Measurements from ENCODE around the gene DLL4. TPM values are rescaled to one million over a fixed set of nuclear protein-coding genes. Genes with fewer than 3 reads are reported as not detected.

DLL4 gene
- total RNA-seq, 5 donors from 2014 or later (not counting 1 experiment from before 2014, with no cell fraction given), result 0.12 to 0.25 (median 0.13) TPM; not detected in 2

DNA sequence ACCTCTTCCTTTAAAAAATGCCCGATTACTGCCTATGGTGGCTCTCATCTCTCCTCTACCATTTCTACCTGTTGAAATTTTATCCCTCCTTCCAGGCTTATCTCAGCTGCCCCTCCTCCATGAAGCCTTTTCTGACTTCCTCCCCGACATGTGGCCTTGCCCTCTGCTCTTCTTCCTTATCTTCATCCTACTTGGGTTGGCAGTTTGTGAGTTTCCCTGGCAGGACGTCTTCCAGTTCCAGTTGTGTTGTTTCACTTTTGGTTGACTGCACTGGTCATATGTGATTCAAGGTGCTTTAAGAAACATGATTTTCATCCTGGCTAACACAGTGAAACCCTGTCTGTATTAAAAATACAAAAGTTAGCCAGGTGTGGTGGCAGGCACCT lies 4.4 kb downstream of the DLL4 start:
- Histone ChIP-seq H3K27me3 (replicated peaks in 1 of 2; ENCODE audit: control insufficient read depth in 2 of 2, extremely low read depth in 1 of 2, insufficient read depth in 2 of 2, low read length in 1 of 2) (peaks cover 2 to 46% of the 10 kb centered on the region in 2 experiments), H3K9me3 (no peaks in the 10 kb centered on the region), H3K4me1 (ENCODE audit: control insufficient read depth in 1 of 2, extremely low read depth in 1 of 2, insufficient read depth in 2 of 2, low read length in 2 of 2) (peaks cover 6 to 36% of the 10 kb centered on the region in 2 experiments), H3K27ac (ENCODE audit: low read length) (no peak overlapping the region), H3K4me3 (ENCODE audit: control insufficient read depth in 1 of 2, extremely low read depth in 1 of 2, low read length in 1 of 2) (no peak overlapping the region), H3K36me3 (ENCODE audit: control insufficient read depth in 2 of 2, extremely low read depth in 1 of 2, insufficient read depth in 1 of 2, low read length in 1 of 2) (no peaks in the 10 kb centered on the region)
- CTCF ChIA-PET, result interaction anchor here in 1 of 2 donors (0.7 kb wide), 1 partner anchor 82 kb away, joined by 3 read pairs; no protein-coding TSS in a partner anchor
- peaks cover 24 to 31% (median 30%) of the 10 kb centered on the region in 3 donors for H3K4me1 Mint-ChIP-seq
- WGBS (ENCODE audit: insufficient coverage), result 92% methylated on average over 1 of the region's 3 CpGs
- no peaks in the 10 kb centered on the region for H3K9me3 Mint-ChIP-seq
- no peak overlapping the region for H3K4me3 Mint-ChIP-seq
- ATAC-seq (replicated peaks in 1 of 4) (no peak), DNase-seq (no peak)
- H3K36me3 Mint-ChIP-seq, result no peaks in the 10 kb centered on the region
- POLR2A ChIA-PET, result no interaction called here
- peaks cover 25 to 43% of the 10 kb centered on the region in 2 donors for H3K27me3 Mint-ChIP-seq
- no peak overlapping the region for H3K27ac Mint-ChIP-seq

- Histone ChIP-seq H3K27me3 (replicated peaks in 1 of 2; ENCODE audit: control insufficient read depth in 2 of 2, extremely low read depth in 1 of 2, insufficient read depth in 2 of 2, low read length in 1 of 2) (peaks cover 2 to 37% of the 10 kb centered on the region in 2 experiments), H3K36me3 (ENCODE audit: control insufficient read depth in 2 of 2, extremely low read depth in 1 of 2, insufficient read depth in 1 of 2, low read length in 1 of 2) (no peaks in the 10 kb centered on the region), H3K4me1 (ENCODE audit: control insufficient read depth in 1 of 2, extremely low read depth in 1 of 2, insufficient read depth in 2 of 2, low read length in 2 of 2) (peaks cover 4 to 26% of the 10 kb centered on the region in 2 experiments), H3K9me3 (no peaks in the 10 kb centered on the region), H3K4me3 (ENCODE audit: control insufficient read depth in 1 of 2, extremely low read depth in 1 of 2, low read length in 1 of 2) (no peak overlapping the region), H3K27ac (ENCODE audit: low read length) (no peak overlapping the region)
- no peak for ATAC-seq (replicated peaks in 1 of 4)
- Mint-ChIP-seq H3K27me3 (peaks cover 15 to 36% of the 10 kb centered on the region in 2 donors), H3K36me3 (no peaks in the 10 kb centered on the region), H3K4me1 (peaks cover 18 to 30% (median 23%) of the 10 kb centered on the region in 3 donors), H3K9me3 (no peaks in the 10 kb centered on the region), H3K27ac (no peak overlapping the region), H3K4me3 (no peak overlapping the region)
- ChIA-PET POLR2A (no interaction called here), CTCF (interaction anchor here in 1 of 2 donors (0.7 kb wide), 2 partner anchors 83 to 1120 kb away, joined by 3 read pairs; no protein-coding TSS in a partner anchor)
- 84% methylated on average over 6 of the region's 6 CpGs for WGBS (ENCODE audit: insufficient coverage)
- no peak for DNase-seq
These were observed 5.3 kb downstream of the DLL4 start for GRCh38 chr15:40934457-40934856.

GRCh38 chr15:40936234-40936708 lies 7.1 kb downstream of the DLL4 start:
- WGBS (ENCODE audit: insufficient coverage), result 96% methylated on average over 29 of the region's 31 CpGs
- Histone ChIP-seq H3K36me3 (ENCODE audit: control insufficient read depth in 2 of 2, extremely low read depth in 1 of 2, insufficient read depth in 1 of 2, low read length in 1 of 2) (no peaks in the 10 kb centered on the region), H3K4me1 (ENCODE audit: control insufficient read depth in 1 of 2, extremely low read depth in 1 of 2, insufficient read depth in 2 of 2, low read length in 2 of 2) (peaks cover 2 to 19% of the 10 kb centered on the region in 2 experiments), H3K27ac (ENCODE audit: low read length) (no peak overlapping the region), H3K4me3 (ENCODE audit: control insufficient read depth in 1 of 2, extremely low read depth in 1 of 2, low read length in 1 of 2) (no peak overlapping the region), H3K27me3 (replicated peaks in 1 of 2; ENCODE audit: control insufficient read depth in 2 of 2, extremely low read depth in 1 of 2, insufficient read depth in 2 of 2, low read length in 1 of 2) (peaks cover 0 to 18% of the 10 kb centered on the region in 2 experiments), H3K9me3 (no peaks in the 10 kb centered on the region)
- DNase-seq (no peak), ATAC-seq (replicated peaks in 1 of 4) (no peak)
- H3K4me1 Mint-ChIP-seq, result peaks cover 14 to 25% (median 21%) of the 10 kb centered on the region in 3 donors
- no peak overlapping the region for H3K4me3 Mint-ChIP-seq
- no peaks in the 10 kb centered on the region for H3K9me3 Mint-ChIP-seq
- POLR2A ChIA-PET, result no interaction called here
- H3K27ac Mint-ChIP-seq, result no peak overlapping the region
- no peaks in the 10 kb centered on the region for H3K36me3 Mint-ChIP-seq
- peaks cover 2 to 20% of the 10 kb centered on the region in 2 donors for H3K27me3 Mint-ChIP-seq
- CTCF ChIA-PET, result interaction anchor here in 1 of 2 donors (1.1 kb wide), 1 partner anchor 29 kb away, joined by 3 read pairs; no protein-coding TSS in a partner anchor

DNA sequence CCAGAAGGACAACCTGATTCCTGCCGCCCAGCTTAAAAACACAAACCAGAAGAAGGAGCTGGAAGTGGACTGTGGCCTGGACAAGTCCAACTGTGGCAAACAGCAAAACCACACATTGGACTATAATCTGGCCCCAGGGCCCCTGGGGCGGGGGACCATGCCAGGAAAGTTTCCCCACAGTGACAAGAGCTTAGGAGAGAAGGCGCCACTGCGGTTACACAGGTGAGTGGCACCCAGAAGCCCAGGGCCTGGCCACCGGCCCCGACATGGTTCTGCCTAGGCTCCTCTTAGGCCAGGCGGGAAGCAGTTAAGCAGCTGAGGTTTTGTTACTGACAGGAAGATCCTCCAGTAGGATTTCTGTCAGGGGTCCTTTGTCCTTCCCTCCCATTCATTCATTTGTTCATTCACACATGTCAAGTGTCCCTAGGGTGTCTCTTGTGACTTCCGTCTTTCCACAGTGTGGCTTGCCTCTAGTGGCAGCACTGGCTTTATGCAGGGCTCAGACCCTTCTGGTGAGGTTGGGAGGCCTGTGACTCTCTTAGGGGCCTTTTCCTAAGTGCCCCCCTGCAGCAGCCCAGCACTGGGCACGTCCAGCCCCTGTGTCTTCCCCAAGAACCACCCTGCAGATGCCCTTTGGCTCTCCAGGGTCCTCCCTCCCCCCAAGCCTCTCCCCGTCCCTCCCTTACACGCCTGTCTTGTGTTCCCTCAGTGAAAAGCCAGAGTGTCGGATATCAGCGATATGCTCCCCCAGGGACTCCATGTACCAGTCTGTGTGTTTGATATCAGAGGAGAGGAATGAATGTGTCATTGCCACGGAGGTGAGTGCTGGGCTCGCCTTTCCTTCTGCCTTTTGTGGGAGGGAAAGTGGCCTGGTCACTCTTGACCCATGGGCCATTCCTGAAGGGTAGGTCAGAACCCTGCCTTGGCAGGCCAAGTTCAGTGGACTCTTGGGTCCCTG lies 7.8 kb downstream of the DLL4 start:
- H3K9me3 Mint-ChIP-seq, result no peaks in the 10 kb centered on the region
- H3K4me3 ChIP-seq (ENCODE audit: control insufficient read depth in 1 of 2, extremely low read depth in 1 of 2, low read length in 1 of 2), result no peak overlapping the region
- peaks cover 0 to 11% of the 10 kb centered on the region in 2 experiments for H3K27me3 ChIP-seq (replicated peaks in 1 of 2; ENCODE audit: control insufficient read depth in 2 of 2, extremely low read depth in 1 of 2, insufficient read depth in 2 of 2, low read length in 1 of 2)
- CTCF ChIA-PET, result interaction anchor here in 1 of 2 donors (1.1 kb wide), 1 partner anchor 30 kb away, joined by 3 read pairs; no protein-coding TSS in a partner anchor
- H3K4me3 Mint-ChIP-seq, result no peak overlapping the region
- peaks cover 0 to 13% of the 10 kb centered on the region in 2 donors for H3K27me3 Mint-ChIP-seq
- 87% methylated on average over 11 of the region's 15 CpGs for WGBS (ENCODE audit: insufficient coverage)
- no peak overlapping the region for H3K27ac ChIP-seq (ENCODE audit: low read length)
- H3K36me3 ChIP-seq (ENCODE audit: control insufficient read depth in 2 of 2, extremely low read depth in 1 of 2, insufficient read depth in 1 of 2, low read length in 1 of 2), result no peaks in the 10 kb centered on the region
- DNase-seq, result no peak
- no peak for ATAC-seq (replicated peaks in 1 of 4)
- no peak overlapping the region for H3K27ac Mint-ChIP-seq
- H3K4me1 ChIP-seq (ENCODE audit: control insufficient read depth in 1 of 2, extremely low read depth in 1 of 2, insufficient read depth in 2 of 2, low read length in 2 of 2), result peaks cover 3 to 18% of the 10 kb centered on the region in 2 experiments
- H3K36me3 Mint-ChIP-seq, result no peaks in the 10 kb centered on the region
- no peaks in the 10 kb centered on the region for H3K9me3 ChIP-seq
- H3K4me1 Mint-ChIP-seq, result peaks cover 14 to 19% (median 17%) of the 10 kb centered on the region in 3 donors
- POLR2A ChIA-PET, result no interaction called here

- Mint-ChIP-seq H3K4me1 (peaks cover 19 to 22% (median 22%) of the 10 kb centered on the region in 3 donors), H3K27me3 (peaks cover 0 to 6% of the 10 kb centered on the region in 2 donors), H3K9me3 (no peaks in the 10 kb centered on the region), H3K27ac (no peak overlapping the region), H3K4me3 (no peak overlapping the region), H3K36me3 (no peaks in the 10 kb centered on the region)
- ATAC-seq (replicated peaks in 1 of 4) (peak in 3 of 4 experiments; percentile 15 to 48 (median 27)), DNase-seq (peak in 5 of 35 experiments; percentile 18 to 51 (median 28))
- Histone ChIP-seq H3K4me1 (ENCODE audit: control insufficient read depth in 1 of 2, extremely low read depth in 1 of 2, insufficient read depth in 2 of 2, low read length in 2 of 2) (peaks cover 10 to 23% of the 10 kb centered on the region in 2 experiments), H3K9me3 (no peaks in the 10 kb centered on the region), H3K27ac (ENCODE audit: low read length) (no peak overlapping the region), H3K4me3 (ENCODE audit: control insufficient read depth in 1 of 2, extremely low read depth in 1 of 2, low read length in 1 of 2) (no peak overlapping the region), H3K36me3 (ENCODE audit: control insufficient read depth in 2 of 2, extremely low read depth in 1 of 2, insufficient read depth in 1 of 2, low read length in 1 of 2) (no peaks in the 10 kb centered on the region), H3K27me3 (replicated peaks in 1 of 2; ENCODE audit: control insufficient read depth in 2 of 2, extremely low read depth in 1 of 2, insufficient read depth in 2 of 2, low read length in 1 of 2) (peaks cover 0 to 2% of the 10 kb centered on the region in 2 experiments)
- ChIA-PET POLR2A (interaction anchor here in 1 of 2 donors (0.7 kb wide), 1 partner anchor 495 kb away, joined by 6 read pairs; no protein-coding TSS in a partner anchor), CTCF (no interaction called here)
- 89% methylated on average over 12 of the region's 19 CpGs for WGBS (ENCODE audit: insufficient coverage)
These were observed 8.8 kb downstream of the DLL4 start for GRCh38 chr15:40937762-40938535.

DNA sequence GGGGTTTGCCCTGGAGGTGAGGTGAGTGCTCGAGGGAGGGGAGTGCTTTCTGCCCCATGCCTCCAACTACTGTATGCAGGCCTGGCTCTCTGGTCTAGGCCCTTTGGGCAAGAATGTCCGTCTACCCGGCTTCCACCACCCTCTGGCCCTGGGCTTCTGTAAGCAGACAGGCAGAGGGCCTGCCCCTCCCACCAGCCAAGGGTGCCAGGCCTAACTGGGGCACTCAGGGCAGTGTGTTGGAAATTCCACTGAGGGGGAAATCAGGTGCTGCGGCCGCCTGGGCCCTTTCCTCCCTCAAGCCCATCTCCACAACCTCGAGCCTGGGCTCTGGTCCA lies 9.4 kb downstream of the DLL4 start:
- H3K9me3 ChIP-seq, result no peaks in the 10 kb centered on the region
- H3K4me3 Mint-ChIP-seq, result no peak overlapping the region
- POLR2A ChIA-PET, result interaction anchor here in 1 of 2 donors (0.7 kb wide), 1 partner anchor 496 kb away, joined by 6 read pairs; no protein-coding TSS in a partner anchor
- H3K27ac ChIP-seq (ENCODE audit: low read length), result no peak overlapping the region
- ATAC-seq (replicated peaks in 1 of 4), result no peak
- no peaks in the 10 kb centered on the region for H3K36me3 ChIP-seq (ENCODE audit: control insufficient read depth in 2 of 2, extremely low read depth in 1 of 2, insufficient read depth in 1 of 2, low read length in 1 of 2)
- H3K27ac Mint-ChIP-seq, result no peak overlapping the region
- no peaks in the 10 kb centered on the region for H3K27me3 ChIP-seq (replicated peaks in 1 of 2; ENCODE audit: control insufficient read depth in 2 of 2, extremely low read depth in 1 of 2, insufficient read depth in 2 of 2, low read length in 1 of 2)
- peaks cover 0 to 2% of the 10 kb centered on the region in 2 donors for H3K27me3 Mint-ChIP-seq
- no peaks in the 10 kb centered on the region for H3K36me3 Mint-ChIP-seq
- WGBS (ENCODE audit: insufficient coverage), result no CpG with 5 or more reads among the region's 6 CpGs
- H3K4me1 Mint-ChIP-seq, result peaks cover 25 to 28% (median 28%) of the 10 kb centered on the region in 3 donors
- H3K4me3 ChIP-seq (ENCODE audit: control insufficient read depth in 1 of 2, extremely low read depth in 1 of 2, low read length in 1 of 2), result no peak overlapping the region
- no peaks in the 10 kb centered on the region for H3K9me3 Mint-ChIP-seq
- peak in 1 of 35 experiments; percentile 15 for DNase-seq
- CTCF ChIA-PET, result no interaction called here
- peaks cover 16 to 29% of the 10 kb centered on the region in 2 experiments for H3K4me1 ChIP-seq (ENCODE audit: control insufficient read depth in 1 of 2, extremely low read depth in 1 of 2, insufficient read depth in 2 of 2, low read length in 2 of 2)

Measured in T-cell (primary cell).